Mesodermal cell (in vitro differentiated cells): ENCODE measurements around the gene FCRL3.

Source experiments
- H3K27ac ChIP-seq: 2 replicates; pipeline ENCODE4 v1.7.0; 2013; ENCODE audit warnings: mild to moderate bottlenecking, low read depth, low read length, moderate library complexity; ENCODE audit not compliant: severe bottlenecking
- H3K36me3 ChIP-seq: 2 replicates; pipeline ENCODE4 v1.7.1; 2013; ENCODE audit warnings: mild to moderate bottlenecking, low read length, moderate library complexity; ENCODE audit not compliant: control insufficient read depth, insufficient read depth
- H3K4me1 ChIP-seq: one replicate; pipeline ENCODE4 v1.7.1; 2013; ENCODE audit warnings: mild to moderate bottlenecking, low read length; ENCODE audit not compliant: insufficient read depth, control insufficient read depth, poor library complexity, severe bottlenecking
- H3K4me3 ChIP-seq: 2 replicates; pipeline ENCODE4 v1.7.0; 2013; ENCODE audit warnings: low read length, control low read depth, mild to moderate bottlenecking; ENCODE audit not compliant: insufficient read depth, poor library complexity, severe bottlenecking; ENCODE audit errors: extremely low read depth
- H3K9me3 ChIP-seq: 2 replicates; pipeline ENCODE4 v1.7.1; 2013; ENCODE audit warnings: mild to moderate bottlenecking, low read length, moderate library complexity; ENCODE audit not compliant: control insufficient read depth
- WGBS, 2 experiments: methylation state at CpG; one replicate each; pipeline ENCODE4 v1.1.5; 2013; ENCODE audit warnings: missing lambda C conversion rate in 2 of 2; ENCODE audit not compliant: insufficient coverage in 2 of 2; 5-methylcytosine and 5-hydroxymethylcytosine counted together

Gene FCRL3

DNA sequence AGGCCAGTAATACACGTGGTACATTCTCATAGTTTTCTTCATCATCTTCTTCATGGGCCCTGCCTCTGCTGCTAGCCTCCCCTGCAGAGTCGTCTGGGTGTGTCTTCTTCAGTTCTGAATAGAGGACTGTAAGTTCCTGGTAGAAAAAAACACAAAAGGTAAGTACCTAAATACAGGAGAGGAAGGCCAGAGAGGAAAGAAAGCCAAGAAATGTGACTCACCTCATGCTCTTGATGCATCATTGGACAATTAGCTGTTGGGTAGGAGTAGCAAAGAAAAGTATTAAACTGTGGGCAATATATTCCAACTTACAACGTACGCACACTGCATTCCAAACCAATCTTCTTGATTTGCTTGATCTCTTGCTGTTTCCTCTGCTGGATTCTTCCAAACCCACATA, 21.8 kb downstream of the FCRL3 start:
- no peaks in the 10 kb centered on the region for H3K36me3 ChIP-seq
- H3K27ac ChIP-seq, result no peak overlapping the region
- no peaks in the 10 kb centered on the region for H3K4me1 ChIP-seq
- no peak overlapping the region for H3K4me3 ChIP-seq
- H3K9me3 ChIP-seq, result no peaks in the 10 kb centered on the region
- WGBS, 2 experiments, result 92 to 93% methylated on average over 2 of the region's 4 CpGs

DNA sequence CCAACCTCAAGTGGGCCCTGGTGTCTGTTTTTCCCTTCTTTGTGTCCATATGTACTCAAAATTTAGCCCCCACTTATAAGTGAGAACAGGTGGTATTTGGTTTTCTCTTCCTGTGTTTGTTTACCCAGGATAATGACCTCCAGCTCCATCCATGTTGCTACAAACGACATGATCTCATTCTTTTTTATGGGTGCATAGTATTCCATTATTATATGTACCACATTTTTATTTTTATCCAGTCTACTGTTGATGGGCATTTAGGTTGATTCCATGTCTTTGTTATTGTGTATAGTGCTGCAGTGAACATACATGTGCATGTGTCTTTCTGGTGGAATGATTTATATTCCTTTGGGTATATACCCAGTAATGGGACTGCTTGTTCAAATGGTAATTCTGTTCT, 27.6 kb downstream of the FCRL3 start:
- Histone ChIP-seq H3K9me3 (no peaks in the 10 kb centered on the region), H3K36me3 (no peaks in the 10 kb centered on the region), H3K4me1 (no peaks in the 10 kb centered on the region), H3K4me3 (no peak overlapping the region), H3K27ac (no peak overlapping the region)
- WGBS, 2 experiments, result no CpG with 5 or more reads among the region's 1 CpG

DNA sequence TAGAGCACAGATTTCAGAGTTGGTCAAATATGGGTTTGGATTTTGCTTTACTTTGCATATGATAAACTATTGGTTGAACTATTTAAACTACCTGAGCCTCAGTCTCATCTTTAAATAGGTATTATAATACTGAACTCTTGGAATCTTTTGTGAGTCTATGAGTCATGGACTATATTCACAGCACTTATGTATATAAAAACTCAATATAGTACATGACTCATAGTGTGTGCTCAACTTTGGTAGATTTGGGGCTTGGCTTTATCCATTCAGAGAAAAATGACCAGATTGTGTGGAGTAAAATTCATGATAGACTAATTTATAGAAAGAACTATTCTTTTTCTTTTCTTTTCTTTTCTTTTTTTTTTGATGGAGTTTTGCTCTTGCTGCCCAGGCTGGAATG, 28.7 kb downstream of the FCRL3 start:
- Histone ChIP-seq H3K36me3 (no peaks in the 10 kb centered on the region), H3K4me3 (no peak overlapping the region), H3K4me1 (no peaks in the 10 kb centered on the region), H3K27ac (no peak overlapping the region), H3K9me3 (no peaks in the 10 kb centered on the region)

DNA sequence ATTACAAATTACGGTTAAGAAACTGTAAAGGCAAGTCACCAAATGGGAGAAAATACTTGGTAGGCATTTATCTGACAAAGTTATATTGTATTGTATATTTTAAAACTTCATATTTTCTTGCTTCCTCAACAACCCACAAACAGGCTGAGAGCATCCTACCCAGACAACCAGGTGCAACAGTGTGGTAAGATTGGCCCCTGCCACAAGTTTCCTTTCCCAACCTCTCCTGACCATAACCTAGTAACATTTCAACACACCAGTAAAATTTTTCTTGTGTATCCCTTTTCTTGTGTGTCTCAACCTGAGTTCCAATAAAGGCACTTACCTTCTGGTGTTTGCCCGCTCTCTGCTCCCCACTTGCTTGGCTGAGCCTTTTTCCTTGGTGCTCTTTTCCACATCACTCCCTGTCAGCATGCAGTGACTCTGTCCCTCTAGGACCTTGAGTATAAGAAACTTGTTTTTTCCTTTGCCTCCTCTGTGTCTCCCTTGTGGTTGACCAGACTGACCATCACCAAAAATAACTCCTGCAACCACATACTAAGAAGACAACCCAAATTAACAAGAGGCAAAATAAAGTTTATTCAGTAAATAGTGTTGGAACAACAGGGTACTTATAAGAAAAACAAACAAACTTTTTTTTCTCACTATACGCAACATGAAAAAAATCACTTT, 40.9 kb downstream of the FCRL3 start:
- H3K27ac ChIP-seq, result no peak overlapping the region
- H3K9me3 ChIP-seq, result no peaks in the 10 kb centered on the region
- H3K4me3 ChIP-seq, result no peak overlapping the region
- WGBS, 2 experiments, result 88 to 100% methylated on average over 1 of the region's 3 CpGs
- H3K4me1 ChIP-seq, result no peaks in the 10 kb centered on the region
- no peaks in the 10 kb centered on the region for H3K36me3 ChIP-seq

DNA sequence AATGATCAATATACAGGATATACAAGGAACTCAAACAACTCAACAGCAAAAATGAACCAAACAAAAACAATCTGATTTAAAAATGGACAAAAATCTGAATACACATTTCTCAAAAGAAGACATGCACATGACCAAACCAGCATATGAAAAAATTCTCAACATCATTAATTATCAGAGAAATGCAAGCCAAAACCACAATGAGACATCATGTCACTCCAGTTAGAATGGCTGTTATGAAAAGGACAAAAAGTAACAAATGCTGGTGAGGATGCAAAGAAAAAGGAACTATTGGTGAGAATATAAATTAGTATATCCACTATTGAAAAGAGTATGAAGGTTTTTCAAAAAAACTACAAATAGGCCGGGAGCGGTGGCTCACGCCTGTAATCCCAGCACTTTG, 42.0 kb downstream of the FCRL3 start:
- no peak overlapping the region for H3K27ac ChIP-seq
- H3K4me3 ChIP-seq, result no peak overlapping the region
- no peaks in the 10 kb centered on the region for H3K36me3 ChIP-seq
- no peaks in the 10 kb centered on the region for H3K9me3 ChIP-seq
- no peaks in the 10 kb centered on the region for H3K4me1 ChIP-seq
- 90 to 98% methylated on average over 3 of the region's 3 CpGs for WGBS, 2 experiments

DNA sequence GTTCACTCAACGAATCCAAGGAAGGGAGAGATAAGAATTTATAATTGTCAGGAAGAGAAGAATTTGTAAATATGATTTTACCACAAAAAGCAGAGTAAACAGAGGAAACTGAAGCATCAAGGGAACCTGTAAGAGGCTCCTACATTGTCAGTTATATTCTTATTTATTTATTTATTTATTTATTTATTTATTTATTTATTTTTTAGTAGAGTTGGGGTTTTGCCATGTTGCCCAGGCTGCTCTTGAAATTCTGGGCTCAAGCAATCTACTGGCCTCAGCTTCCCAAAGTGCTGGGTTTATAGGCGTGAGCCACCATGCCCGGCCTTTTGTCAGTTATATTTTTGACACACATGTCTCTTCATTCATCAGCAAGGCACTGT, 47.1 kb downstream of the FCRL3 start:
- H3K4me1 ChIP-seq, result no peaks in the 10 kb centered on the region
- no peak overlapping the region for H3K4me3 ChIP-seq
- no peaks in the 10 kb centered on the region for H3K36me3 ChIP-seq
- no peaks in the 10 kb centered on the region for H3K9me3 ChIP-seq
- WGBS, 2 experiments, result 50 to 82% methylated on average over 1 to 2 of the region's 3 CpGs
- no peak overlapping the region for H3K27ac ChIP-seq

DNA sequence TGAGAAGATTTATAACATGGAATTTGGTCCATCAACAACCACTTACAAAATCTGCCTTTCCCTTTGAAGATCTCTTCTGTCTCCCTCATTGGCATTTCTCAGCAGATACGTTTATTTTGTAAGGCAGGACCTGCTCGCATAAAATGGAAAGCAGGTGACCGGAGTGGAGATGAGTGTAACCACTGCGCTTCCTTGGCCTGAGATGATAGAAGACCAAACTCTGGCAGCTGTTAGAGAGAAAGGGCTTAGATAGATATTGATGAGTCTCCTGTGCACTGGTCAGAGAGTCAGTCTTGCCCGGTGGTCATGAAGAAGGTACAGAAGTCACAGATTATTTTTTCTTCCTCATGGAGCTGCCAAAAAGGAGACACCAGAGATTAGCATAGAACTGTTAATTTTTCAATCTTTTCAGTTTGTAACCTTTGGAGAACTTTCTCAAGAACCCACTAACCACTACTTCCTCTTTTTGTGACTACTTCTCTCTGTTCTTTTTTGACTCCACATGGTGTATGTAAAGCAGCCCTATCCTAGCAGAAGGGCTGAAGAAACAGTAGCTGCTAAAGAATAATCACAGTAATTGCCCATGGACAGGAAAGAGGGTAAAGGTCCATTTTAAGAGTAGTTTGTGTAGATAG, 47.6 kb downstream of the FCRL3 start:
- 89 to 96% methylated on average over 2 to 5 of the region's 5 CpGs for WGBS, 2 experiments
- Histone ChIP-seq H3K4me1 (no peaks in the 10 kb centered on the region), H3K36me3 (no peaks in the 10 kb centered on the region), H3K9me3 (no peaks in the 10 kb centered on the region), H3K27ac (no peak overlapping the region), H3K4me3 (no peak overlapping the region)

DNA sequence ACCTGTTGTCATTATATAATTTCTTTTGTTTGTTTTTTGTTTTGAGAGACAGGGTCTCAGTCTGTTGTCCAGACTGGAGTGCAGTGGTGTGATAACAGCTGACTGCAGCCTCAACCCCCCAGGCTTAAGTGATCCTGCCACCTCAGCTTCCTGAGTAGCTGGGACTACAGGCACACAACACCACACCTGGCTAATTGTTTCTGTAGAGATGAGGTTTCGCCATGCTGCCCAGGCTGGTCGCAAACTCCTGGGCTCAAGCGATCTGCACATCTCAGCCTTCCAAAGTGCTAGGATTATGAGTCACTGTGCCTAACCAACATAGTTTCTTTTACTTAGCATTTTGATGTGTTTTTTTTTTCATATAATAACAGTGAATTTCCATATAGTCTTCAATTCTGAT, 52.3 kb downstream of the FCRL3 start:
- no peaks in the 10 kb centered on the region for H3K36me3 ChIP-seq
- no CpG with 5 or more reads among the region's 3 CpGs for WGBS, 2 experiments
- H3K9me3 ChIP-seq, result no peaks in the 10 kb centered on the region
- H3K4me1 ChIP-seq, result no peaks in the 10 kb centered on the region
- no peak overlapping the region for H3K4me3 ChIP-seq
- no peak overlapping the region for H3K27ac ChIP-seq

DNA sequence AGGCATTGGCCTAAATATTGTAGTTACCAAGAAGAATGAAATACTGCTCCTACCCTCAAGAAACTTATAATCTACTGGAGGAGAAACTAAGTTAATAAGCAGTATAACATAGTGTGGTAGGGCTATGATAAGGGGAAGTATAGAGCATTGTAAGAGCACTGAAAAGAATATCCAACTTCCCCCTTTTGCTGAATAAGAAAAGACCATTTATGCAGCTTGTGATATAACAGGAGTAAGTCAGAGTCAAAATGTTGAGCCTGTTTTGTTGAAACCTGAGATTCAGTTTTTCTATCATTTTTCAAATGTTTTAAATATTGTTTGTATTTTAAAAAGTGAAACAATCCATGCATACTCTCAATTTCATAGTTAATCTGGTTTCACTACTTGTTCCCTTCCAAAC, 54.4 kb downstream of the FCRL3 start:
- no peaks in the 10 kb centered on the region for H3K36me3 ChIP-seq
- H3K4me1 ChIP-seq, result no peaks in the 10 kb centered on the region
- H3K4me3 ChIP-seq, result no peak overlapping the region
- H3K27ac ChIP-seq, result no peak overlapping the region
- no peaks in the 10 kb centered on the region for H3K9me3 ChIP-seq

DNA sequence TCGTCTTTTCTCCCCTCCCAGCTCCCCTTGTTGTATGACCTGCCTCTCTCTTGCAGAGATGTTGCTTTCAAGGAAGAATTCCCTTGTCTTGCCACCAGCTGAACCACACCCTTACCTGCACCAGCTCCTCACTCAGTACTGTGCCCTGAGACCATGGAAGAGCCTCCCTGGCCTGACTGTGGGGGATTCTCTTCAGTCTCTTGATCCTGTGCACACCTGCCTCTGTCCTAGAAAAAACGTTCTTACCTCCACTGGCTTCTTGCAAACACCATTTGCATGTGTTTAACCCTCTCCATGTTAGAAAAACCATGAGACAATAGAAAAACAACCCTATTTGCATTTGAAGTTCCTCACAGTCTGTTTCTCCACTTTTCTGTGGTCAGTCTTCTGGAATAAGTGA, 59.4 kb downstream of the FCRL3 start:
- Histone ChIP-seq H3K27ac (no peak overlapping the region), H3K4me3 (no peak overlapping the region), H3K4me1 (no peaks in the 10 kb centered on the region), H3K36me3 (no peaks in the 10 kb centered on the region), H3K9me3 (no peaks in the 10 kb centered on the region)
- WGBS, 2 experiments, result 0 to 24% methylated on average over 1 to 2 of the region's 2 CpGs

DNA sequence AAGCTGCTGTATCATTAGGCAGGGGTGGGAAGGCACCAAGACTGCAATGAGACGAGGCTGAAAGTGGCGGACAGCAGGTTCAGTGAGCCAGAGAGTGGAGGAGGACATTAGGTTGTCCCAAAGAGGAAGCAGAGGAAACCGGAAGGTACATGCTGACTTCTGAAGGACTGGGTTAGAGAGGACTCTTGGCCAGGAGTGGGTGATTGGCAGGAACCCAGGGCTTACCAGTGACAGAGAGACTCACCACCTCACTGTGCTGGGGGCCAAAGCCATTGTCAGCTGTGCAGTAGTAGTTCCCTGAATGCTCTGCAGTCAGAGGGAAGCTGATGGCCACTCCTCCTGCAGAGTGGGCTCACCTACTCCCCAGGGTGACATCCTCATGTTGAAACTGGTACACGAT, 60.8 kb downstream of the FCRL3 start:
- no peaks in the 10 kb centered on the region for H3K4me1 ChIP-seq
- H3K27ac ChIP-seq, result no peak overlapping the region
- H3K36me3 ChIP-seq, result no peaks in the 10 kb centered on the region
- no peak overlapping the region for H3K4me3 ChIP-seq
- WGBS, 2 experiments, result 62 to 70% methylated on average over 3 to 4 of the region's 4 CpGs
- H3K9me3 ChIP-seq, result no peaks in the 10 kb centered on the region
